GM18517 (cell line): ENCODE measurements around the gene MET.
"Not testable (repeated sequence)": the region's sequence is repeated elsewhere in the genome, so short reads cannot be mapped to it uniquely, and the experiment has no call there.

Experiments
- ATAC-seq: cut with Tn5 transposase; IDR thresholded peaks from one replicate; pipeline ENCODE4 v1.9.1; 2021; ENCODE audit warnings: mild to moderate bottlenecking, moderate library complexity; ENCODE audit not compliant: unreplicated experiment

Gene MET

DNA sequence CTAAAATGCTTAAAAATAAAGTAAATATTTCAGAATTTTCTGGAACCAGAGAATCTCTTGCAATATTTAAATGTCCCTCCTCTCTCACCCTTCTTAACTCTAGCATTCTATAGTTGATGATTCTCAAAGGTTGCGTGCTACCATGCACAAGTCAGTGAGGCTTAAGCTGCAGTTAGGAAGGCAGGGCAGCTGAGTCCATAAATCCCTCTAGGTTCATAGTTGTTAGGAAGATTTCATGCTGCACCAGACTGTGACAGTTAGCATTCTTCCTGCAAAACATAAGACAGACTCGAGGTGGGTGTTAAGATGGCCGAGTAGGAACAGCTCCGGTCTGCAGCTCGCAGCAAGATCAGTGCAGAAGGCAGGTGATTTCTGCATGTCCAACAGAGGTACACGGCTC lies 70.6 kb downstream of the MET start:
- ATAC-seq = no peak

DNA sequence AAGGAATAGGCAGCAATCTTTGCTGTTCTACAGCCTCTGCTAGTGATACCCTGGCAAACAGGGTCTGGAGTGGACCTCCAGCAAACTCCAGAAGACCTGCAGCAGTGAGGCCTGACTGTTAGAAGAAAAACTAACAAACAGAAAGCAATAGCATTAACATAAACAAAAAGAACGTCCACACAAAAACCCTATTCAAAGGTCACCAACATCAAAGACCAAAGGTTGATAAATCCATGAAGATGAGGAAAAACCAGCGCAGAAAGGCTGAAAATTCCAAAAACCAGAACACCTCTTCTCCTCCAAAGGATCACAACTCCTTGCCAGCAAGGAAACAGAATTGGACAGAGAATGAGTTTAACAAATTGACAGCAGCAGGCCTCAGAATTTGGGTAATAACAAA lies 71.8 kb downstream of the MET start:
- ATAC-seq = not testable (repeated sequence)

DNA sequence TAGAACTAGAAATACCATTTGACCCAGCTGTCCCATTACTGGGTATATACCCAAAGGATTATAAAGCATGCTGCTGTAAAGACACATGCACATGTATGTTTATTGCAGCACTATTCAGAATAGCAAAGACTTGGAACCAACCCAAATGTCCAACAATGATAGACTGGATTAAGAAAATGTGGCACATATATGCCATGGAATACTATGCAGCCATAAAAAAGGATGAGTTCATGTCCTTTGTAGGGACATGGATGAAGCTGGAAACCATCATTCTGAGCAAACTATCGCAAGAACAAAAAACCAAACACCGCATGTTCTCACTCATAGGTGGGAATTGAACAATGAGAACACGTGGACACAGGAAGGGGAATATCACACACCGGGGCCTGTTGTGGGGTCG lies 74.4 kb downstream of the MET start:
- not testable (repeated sequence) for ATAC-seq

DNA sequence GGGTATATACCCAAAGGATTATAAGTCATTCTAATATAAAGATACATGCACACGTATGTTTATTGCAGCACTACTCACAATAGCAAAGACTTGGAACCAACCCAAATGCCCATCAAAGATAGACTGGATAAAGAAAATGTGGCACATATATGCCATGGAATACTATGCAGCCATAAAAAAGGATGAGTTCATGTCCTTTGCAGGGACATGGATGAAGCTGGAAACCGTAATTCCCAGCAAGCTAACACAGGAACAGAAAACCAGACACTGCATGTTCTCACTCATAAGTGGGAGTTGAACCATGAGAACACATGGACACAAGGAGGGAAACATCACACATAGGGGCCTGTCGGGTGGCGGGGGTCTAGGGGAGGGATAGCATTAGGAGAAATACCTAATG lies 79.1 kb downstream of the MET start:
- not testable (repeated sequence) for ATAC-seq

DNA sequence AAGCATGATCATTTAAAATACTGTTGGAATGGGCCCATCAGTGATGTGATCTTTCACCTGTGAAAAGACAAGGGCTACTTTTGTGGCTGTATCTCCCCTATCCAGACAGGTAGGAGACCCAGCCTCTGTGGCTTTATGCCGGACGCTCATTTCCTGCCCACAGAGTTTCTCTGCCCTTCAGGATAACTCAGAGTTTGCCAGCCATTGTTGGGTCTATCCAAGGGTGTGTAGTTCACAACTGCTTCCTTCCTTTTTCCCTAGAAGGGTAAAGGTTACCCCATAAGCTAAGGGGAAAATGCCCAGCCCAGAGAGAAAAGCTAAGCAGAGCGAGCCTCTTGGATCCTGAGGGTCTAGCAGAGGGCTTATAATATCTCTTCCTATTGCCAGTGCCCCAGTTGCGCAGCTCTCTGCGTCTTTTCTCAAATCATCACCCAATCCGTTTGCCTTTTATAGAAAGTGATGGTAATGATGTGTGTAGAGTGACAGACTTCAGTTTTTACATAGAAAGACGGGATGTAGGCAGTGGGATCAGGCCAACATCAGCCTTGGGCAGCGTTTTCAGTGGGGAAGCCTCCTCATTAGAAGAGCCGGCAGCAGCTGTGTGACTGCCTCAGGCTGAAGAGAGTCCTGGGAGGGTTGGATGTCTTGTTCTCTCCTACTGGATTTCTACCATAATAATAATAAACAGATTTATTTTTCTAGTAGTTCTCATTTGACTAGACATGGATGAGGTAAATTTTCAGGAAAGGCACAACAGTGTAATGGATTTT lies 80.5 kb downstream of the MET start:
- ATAC-seq = no peak

DNA sequence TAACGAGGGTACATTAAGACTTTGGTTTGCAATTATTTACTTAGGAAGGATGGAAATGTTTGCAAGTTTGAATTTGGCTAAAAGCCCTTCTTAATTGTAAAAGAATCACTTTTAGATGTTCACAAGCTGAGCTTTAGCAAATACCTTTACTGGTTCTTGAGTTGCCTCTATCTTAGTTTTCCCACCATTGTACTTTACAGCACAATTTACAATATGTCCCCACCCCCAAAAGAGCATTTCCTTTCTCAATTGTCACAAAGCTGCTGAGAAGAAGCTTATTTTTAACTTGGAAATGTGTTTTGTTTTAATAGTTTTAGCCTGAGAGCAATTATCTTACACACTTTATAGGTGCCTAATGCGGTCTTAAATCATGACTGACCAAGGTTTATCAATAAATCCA lies 81.1 kb downstream of the MET start:
- ATAC-seq = no peak

DNA sequence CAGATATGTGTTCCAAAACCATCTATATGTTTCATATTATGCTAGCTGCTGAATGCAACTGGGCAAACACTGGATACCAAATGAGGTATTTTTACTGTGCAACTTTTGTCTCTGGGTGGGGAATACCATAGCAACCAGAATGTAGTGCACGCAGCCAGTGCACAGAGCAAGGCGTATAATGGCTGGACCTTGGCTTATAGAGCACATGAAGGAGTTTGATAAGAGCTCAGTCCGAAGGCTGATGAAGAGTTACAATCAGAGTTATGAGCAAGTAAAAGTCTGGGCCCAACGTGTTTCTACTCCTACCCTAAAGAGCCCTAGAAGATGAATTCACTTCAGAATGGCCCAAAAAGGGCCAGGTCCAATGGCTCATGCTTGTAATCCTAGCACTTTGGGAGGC lies 82.2 kb downstream of the MET start:
- no peak for ATAC-seq

DNA sequence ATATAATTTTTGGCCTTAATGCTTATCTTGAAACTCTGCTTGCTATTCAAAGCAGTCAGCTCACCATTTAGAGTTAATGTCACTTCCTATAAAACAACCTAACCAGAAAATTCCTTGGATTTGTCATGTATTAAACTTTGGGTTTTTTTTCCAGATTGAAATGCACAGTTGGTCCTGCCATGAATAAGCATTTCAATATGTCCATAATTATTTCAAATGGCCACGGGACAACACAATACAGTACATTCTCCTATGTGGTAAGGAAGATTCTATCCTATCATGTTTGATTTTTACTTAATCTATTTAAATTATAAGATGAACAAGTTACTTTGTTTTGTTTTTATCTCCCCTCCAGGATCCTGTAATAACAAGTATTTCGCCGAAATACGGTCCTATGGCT lies 85.3 kb downstream of the MET start:
- no peak for ATAC-seq

DNA sequence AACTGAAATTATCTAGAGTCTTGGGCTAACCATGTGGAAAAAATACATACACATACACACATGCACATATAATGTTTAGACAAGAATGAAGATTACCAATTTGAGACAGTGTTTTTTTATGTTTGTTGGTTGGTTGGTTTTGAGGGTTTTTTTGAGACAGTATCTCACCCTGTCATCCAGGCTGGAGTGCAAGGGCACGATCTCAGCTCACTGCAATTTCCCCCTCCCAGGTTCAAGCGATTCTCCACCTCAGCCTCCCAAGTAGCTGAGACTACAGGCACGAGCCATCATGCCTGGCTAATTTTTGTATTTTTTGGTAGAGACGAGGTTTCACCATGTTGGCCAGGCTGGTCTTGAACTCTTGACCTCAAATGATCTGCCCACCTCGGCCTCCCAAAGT lies 87.6 kb downstream of the MET start:
- not testable (repeated sequence) for ATAC-seq

DNA sequence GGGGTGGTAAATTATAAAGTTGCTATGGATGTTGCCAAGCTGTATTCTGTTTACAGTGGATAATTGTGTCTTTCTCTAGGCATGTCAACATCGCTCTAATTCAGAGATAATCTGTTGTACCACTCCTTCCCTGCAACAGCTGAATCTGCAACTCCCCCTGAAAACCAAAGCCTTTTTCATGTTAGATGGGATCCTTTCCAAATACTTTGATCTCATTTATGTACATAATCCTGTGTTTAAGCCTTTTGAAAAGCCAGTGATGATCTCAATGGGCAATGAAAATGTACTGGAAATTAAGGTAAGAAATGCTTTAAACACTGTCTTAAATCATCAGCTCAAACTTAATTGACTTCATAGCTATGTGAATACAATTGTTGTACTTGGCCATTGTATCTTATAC lies 91.0 kb downstream of the MET start:
- ATAC-seq = no peak

DNA sequence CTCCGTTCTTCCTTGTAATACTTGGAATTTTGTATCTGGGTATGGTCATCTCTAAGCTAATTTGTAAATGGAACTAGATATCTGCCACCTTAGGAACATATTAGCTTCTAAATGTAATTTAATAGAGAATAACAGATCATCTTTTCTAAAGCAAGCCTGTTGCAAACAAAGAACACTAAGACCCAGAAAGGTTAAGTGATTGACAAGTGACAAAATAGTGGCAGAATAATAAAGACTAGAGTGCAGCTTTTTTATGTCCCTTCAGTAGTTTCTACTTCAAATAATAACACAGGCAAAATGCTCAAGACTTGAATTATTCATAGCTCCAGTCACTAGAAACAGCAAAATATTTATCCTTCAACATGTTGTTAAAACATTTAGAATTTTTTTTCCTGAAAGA lies 91.7 kb downstream of the MET start:
- ATAC-seq = no peak

DNA sequence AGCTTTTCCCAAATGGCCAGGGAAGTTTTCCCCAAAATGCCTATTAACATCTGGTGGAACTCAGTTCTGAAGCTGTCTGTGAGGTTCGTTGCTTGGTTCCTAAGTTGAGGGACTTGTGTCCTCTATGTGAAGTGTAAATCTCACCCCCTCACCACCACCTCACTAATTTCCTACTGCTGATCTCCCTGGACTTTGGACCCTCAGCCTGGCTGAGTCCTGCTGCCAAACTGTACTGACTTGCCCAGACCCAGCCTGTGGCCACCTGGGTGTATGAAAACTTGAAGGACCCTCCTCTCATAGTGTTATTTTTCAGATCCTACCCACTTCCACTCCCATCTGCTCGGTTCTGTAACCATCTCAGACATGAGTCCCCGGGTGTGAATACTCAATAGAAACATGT lies 94.9 kb downstream of the MET start:
- ATAC-seq = no peak

DNA sequence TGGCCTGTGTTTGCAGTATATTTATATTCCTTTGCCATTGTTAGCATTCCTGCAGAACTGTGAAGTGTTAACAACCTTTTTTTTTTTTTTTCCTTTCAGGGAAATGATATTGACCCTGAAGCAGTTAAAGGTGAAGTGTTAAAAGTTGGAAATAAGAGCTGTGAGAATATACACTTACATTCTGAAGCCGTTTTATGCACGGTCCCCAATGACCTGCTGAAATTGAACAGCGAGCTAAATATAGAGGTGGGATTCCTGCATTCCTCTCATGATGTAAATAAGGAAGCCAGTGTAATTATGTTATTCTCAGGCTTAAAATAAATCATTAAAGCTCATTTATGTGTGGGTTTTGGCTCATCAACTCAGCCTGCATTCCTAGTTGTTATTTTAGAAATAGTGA lies 97.5 kb downstream of the MET start:
- ATAC-seq = no peak

DNA sequence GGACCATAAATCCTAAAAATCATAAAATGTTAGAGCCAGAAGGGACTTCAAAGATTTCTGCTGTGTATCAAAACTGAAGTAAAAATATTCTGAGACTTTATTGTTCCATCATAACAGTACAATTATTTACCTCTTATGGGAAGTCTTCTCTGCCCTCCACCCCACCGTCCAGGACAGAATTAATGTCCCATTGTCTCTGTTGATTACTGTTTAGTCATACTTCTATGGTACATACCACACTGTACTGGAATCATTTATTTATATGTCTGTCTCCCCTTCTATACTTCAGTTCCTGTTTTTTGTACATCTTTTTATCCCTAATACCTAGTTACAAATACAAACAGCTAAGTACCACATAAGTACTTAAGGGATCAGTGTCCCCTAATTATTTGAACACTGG lies 98.9 kb downstream of the MET start:
- ATAC-seq = no peak

DNA sequence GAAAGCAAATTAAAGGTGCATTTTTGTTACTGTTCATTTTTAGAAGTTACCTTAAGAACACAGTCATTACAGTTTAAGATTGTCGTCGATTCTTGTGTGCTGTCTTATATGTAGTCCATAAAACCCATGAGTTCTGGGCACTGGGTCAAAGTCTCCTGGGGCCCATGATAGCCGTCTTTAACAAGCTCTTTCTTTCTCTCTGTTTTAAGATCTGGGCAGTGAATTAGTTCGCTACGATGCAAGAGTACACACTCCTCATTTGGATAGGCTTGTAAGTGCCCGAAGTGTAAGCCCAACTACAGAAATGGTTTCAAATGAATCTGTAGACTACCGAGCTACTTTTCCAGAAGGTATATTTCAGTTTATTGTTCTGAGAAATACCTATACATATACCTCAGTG lies 99.6 kb downstream of the MET start:
- ATAC-seq = no peak

DNA sequence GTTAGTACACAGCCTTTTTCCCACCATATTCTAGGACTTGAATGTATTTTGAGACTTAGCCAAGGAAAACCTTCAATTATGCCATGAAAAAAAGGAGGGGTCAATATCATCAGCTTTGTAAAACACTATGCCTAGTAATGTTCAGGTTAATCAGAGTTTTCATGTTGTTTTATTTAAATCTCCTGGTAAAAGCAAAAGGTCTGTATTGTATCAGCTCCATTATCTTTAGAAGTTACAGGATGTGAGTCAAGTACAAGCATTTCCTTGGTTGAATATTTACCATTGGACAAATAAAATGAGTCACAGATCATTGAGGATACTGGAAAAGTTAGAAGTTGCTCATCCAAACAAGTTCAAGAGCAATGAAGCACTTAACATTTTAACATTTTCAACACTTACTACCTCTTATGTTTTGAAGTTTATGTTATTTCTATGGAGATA lies 100.4 kb downstream of the MET start:
- no peak for ATAC-seq

DNA sequence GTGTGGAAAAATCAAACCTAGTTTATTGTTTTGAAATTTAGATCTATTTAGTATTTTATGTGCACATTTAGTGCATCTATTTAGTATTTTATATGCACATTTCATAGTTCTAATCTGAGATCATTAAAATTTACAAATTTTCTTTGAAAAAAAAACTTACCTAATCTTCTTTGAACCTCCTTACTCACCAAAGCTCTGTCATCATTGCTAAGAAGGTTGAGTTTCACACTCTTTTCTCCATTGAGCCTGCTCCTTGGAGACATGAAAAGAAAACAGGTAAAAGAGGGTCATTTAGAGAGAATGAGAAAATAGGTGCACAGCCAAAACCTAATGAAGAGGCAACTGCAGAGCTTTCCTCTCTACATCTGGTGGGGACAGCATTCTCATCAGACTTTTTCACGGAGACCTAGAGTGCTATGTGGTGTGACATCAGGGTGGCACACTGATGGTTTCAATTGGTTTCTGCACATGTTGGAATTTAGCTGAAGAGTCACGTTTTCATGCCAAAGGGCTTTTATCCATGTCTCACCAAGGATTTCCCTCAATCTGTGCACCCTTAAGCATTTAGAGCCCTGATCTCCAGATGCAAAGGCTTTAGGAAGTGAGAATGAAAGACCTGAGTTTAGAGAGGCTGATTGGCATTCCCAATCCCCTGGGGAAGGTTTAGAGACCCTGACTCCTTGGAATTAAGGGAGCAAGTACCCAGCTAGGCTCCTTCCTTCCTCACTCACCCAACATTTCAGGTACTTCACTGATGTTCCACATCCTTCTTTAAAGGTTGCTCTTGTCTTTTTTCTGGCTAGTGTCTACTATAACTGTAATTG lies 101.1 kb downstream of the MET start:
- ATAC-seq = no peak

DNA sequence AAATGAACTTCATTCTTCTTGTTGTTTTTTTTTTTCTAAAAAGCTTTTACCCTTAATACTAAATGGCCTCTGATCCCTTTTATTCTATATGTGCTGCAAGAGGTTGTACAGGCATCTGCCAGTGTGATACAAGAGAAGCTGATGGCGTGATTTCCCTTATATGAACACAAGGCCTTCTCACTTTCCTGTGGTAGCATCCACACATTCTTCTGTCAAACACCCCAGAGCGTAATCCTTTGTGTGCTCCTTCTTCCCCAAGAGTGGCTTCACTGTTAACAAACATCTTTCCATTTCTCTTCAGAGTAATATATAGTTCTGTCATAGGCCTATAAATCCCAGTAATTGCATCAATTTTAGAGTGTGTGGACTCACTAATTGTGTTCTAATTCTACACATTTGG lies 104.0 kb downstream of the MET start:
- no peak for ATAC-seq

DNA sequence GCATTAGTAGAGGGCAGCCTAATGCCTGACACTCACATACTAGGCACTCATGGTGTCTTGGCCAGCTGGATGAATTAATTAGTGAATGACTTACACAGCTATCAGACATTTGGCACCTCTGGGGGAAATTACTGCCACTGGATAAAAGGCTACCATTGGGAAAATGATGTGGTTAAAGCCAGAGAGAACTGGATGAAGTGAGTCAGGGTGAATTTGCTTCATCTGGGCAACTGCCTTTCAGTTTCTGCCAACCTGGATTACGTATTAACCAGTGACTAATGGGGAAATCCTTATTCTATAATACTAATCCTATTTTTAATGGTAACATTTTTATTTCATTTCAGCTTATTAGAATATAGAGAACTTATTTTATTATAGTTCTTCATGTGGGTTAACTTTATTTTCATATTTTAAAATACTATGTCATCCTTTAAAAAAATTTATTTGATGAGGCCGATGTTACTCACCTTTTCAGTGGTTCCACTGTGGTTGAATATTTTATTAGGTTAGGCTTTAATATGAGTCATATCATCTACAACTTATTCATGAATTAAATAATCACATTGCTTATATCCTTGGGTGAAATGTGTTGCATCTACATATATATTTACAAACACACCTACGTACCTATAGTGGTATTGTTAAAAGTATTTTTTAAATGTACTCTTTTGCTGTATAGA lies 104.8 kb downstream of the MET start:
- peak; percentile 69 for ATAC-seq

DNA sequence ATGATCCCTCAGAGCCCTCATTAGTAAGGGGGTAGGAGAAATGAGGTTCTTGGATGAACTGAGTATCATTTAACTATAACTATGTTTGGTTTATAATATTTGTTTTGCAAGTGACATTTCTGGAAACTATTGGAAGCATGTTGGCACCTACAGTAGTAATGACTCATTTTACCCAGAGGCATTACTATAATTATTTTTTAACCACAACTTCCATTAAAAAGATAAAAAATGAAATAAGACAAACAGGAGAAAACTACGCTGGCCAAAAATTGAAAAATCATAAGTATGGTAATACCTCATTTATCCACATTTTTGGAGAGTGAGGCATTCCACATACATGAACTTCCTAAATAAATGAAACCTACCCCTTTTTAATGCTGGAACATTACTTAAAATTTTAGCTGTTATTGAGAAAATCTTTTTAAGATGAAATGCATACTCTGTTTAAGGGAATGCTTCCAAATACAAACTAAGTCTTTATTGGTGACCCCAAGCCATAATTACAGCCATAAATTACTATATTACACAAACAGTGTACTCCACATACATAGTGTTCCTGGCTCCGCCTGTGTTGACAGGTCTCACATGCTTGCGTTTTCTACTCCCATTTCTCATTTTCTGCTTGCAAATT lies 105.8 kb downstream of the MET start:
- ATAC-seq = no peak

DNA sequence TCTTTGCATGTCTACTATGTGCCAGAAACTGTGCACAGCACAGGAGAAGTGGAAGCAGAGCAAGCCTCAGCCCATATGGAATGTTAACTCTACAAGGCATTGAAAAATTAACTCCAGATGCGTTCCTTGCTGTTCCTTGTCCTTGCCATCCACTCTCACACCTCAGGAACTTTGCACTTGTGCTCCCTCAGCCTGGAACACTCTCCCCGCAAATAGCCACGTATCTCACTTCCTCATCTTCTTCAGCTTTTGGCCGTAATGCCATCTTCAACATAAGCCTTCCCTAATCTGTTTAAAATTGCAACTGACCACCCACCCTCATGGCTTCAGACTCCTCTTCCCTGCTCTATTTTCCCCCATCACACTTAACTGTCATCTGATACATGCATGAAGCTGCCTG lies 107.2 kb downstream of the MET start:
- no peak for ATAC-seq
